GM12878 (cell line): ENCODE results near the gene STK11. TPM values are rescaled to one million over a fixed set of nuclear protein-coding genes. Genes with fewer than 3 reads are reported as not detected.
A peak's percentile ranks its signal among the peaks of the same experiment; 100 is the strongest.

ENCODE experiments used
- CBX3 ChIP-seq: fragments of 200-600 bp; sonication (generic); IDR thresholded peaks from 2 replicates; pipeline ENCODE4 v1.6.1; 2016; ENCODE audit warnings: low read depth, borderline replicate concordance
- CREB1 ChIP-seq: IDR thresholded peaks from 2 replicates; pipeline ENCODE4 v1.6.1; 2012; ENCODE audit warnings: low read depth, mild to moderate bottlenecking, inconsistent platforms
- MEF2A ChIP-seq: IDR thresholded peaks from 2 replicates; pipeline ENCODE4 v1.6.1; 2011; ENCODE audit warnings: low read depth, mild to moderate bottlenecking, low read length, moderate library complexity; ENCODE audit not compliant: insufficient read depth
- polyA plus RNA-seq, 11 experiments: library from polyadenylated mRNA; depleted of rRNA in 4 of 11; unstranded in 6 of 11; stranded (reverse) in 5 of 11; fragments of >200 nt; fragmentation: Nextera tagmentation in 4 of 11; fragmentation: Illumina TruSeq in 1 of 11; extraction: Ambion mirVana in 4 of 11; extraction: Trizol in 1 of 11; gene quantifications; 1 replicate in 1 of 11; 2 replicates in 10 of 11; pipeline versions ENCODE4 v1.2.1 to v1.2.3, GENCODE V29; 2011 to 2016; ENCODE audit warnings: inconsistent platforms in 2 of 11, missing spikeins in 2 of 11, low read depth in 1 of 11
- total RNA-seq, 4 experiments: library from RNA; depleted of rRNA in 3 of 4; stranded (reverse); fragments of >200 nt in 3 of 4; fragmentation: Illumina TruSeq in 1 of 4; extraction: Trizol in 1 of 4; gene quantifications; 2 replicates each; pipeline versions ENCODE4 v1.2.1 to v1.2.3, GENCODE V29; 2013 to 2021
- TF ChIP-seq, protein P1 (sequence below): fragments of 450-650 bp; IDR thresholded peaks from 2 replicates; pipeline ENCODE4 v1.6.1; 2017; ENCODE audit warnings: borderline replicate concordance
- TF ChIP-seq, protein P2 (sequence below): IDR thresholded peaks from 2 replicates; pipeline ENCODE4 v1.6.1; 2011; ENCODE audit warnings: mild to moderate bottlenecking, low read depth, low read length, moderate library complexity; ENCODE audit not compliant: insufficient replicate concordance

STK11 gene
- total and polyA plus RNA-seq, 10 of the 15 experiments (the other 5 are each of a cell fraction or from before 2014, with no cell fraction given): 0.33 to 71.0 (median 23.8) TPM

DNA sequence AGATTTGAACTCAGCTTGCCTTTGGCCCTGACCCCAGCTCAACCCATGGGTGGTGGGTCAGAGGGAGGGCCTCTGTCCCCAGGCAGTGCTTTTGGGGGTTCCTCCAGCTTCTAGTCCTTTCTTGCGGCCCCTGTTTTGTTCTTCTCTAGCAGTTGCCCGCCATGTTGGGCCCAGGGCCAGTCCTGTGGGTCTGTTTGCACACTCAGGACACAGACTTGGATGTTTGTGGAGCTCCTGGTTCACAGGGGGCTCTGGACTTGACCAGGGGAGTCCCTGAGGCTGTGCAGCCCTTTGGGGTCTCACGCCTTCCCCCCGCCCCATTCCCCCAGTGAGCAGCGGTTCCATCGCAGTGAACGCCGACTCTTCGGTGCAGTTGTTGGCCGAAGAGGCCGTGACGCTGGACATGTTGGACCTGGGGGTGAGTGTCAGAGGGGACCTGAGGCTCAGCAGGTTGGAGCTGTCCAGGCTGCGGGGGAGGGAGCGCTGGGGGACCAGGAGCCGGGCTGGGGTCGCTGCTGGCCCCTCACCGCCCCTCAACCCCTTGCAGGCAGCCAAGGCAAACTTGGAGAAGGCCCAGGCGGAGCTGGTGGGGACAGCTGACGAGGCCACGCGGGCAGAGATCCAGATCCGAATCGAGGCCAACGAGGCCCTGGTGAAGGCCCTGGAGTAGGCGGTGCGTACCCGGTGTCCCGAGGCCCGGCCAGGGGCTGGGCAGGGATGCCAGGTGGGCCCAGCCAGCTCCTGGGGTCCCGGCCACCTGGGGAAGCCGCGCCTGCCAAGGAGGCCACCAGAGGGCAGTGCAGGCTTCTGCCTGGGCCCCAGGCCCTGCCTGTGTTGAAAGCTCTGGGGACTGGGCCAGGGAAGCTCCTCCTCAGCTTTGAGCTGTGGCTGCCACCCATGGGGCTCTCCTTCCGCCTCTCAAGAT lies 38.5 kb downstream of the STK11 start (continued):
- TF ChIP-seq, protein P1, sequence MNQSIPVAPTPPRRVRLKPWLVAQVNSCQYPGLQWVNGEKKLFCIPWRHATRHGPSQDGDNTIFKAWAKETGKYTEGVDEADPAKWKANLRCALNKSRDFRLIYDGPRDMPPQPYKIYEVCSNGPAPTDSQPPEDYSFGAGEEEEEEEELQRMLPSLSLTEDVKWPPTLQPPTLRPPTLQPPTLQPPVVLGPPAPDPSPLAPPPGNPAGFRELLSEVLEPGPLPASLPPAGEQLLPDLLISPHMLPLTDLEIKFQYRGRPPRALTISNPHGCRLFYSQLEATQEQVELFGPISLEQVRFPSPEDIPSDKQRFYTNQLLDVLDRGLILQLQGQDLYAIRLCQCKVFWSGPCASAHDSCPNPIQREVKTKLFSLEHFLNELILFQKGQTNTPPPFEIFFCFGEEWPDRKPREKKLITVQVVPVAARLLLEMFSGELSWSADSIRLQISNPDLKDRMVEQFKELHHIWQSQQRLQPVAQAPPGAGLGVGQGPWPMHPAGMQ: no peak
- TF ChIP-seq CREB1 (0 out of 2 replicates have a peak, but pooled peaks have one; percentile 7), CBX3 (no peak), MEF2A (no peak)
- TF ChIP-seq, protein P2, sequence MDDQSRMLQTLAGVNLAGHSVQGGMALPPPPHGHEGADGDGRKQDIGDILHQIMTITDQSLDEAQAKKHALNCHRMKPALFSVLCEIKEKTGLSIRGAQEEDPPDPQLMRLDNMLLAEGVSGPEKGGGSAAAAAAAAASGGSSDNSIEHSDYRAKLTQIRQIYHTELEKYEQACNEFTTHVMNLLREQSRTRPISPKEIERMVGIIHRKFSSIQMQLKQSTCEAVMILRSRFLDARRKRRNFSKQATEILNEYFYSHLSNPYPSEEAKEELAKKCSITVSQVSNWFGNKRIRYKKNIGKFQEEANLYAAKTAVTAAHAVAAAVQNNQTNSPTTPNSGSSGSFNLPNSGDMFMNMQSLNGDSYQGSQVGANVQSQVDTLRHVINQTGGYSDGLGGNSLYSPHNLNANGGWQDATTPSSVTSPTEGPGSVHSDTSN: no peak
